PC-3 (cell line): ENCODE measurements around the gene MACROD2.

ENCODE experiments used
- EZH2 ChIP-seq: fragments of 300-600 bp; sonication (generic); IDR thresholded peaks from one replicate; pipeline ENCODE4 v1.6.1; 2017; ENCODE audit warnings: antibody characterized with exemption, mild to moderate bottlenecking, low read length; ENCODE audit not compliant: unreplicated experiment
- TF ChIP-seq, protein P1 (sequence below): fragments of 300-600 bp; sonication (generic); conservative IDR thresholded peaks from 2 replicates; pipeline ENCODE4 v1.5.1; 2017; ENCODE audit warnings: antibody characterized with exemption, low read depth, mild to moderate bottlenecking, low read length

DNA sequence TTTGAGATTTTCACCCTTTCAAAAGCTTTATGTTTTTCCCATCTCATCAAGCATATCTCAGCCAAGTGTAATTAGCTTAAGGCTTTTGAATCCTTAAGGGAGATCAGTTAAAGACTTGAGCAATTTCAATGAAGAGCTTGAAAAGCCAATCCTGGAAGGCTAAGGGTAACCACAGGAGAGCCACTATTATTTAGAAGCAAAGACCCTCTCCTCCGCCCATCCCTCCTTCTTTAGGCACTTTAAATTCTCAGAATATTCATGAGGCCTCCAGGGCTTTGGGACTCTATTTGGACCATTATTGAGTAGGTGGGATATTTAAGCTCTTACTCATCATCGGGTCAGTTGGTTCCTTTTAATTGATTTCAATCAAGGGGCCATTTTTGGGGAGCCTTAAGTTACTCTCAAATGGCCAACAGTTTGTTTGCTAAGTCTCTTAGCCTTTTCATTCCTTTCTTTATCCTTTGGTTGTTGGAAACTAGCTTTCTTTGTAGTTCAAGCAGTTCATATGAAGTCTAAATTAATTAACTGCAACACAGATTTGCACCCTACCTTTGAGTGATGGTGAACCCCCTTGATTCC is 2010.7 kb downstream of the MACROD2 start:
- TF ChIP-seq, protein P1, sequence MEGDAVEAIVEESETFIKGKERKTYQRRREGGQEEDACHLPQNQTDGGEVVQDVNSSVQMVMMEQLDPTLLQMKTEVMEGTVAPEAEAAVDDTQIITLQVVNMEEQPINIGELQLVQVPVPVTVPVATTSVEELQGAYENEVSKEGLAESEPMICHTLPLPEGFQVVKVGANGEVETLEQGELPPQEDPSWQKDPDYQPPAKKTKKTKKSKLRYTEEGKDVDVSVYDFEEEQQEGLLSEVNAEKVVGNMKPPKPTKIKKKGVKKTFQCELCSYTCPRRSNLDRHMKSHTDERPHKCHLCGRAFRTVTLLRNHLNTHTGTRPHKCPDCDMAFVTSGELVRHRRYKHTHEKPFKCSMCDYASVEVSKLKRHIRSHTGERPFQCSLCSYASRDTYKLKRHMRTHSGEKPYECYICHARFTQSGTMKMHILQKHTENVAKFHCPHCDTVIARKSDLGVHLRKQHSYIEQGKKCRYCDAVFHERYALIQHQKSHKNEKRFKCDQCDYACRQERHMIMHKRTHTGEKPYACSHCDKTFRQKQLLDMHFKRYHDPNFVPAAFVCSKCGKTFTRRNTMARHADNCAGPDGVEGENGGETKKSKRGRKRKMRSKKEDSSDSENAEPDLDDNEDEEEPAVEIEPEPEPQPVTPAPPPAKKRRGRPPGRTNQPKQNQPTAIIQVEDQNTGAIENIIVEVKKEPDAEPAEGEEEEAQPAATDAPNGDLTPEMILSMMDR, result no peak
- TF ChIP-seq EZH2, result no peak
